ENCODE measurements around the gene SH3PXD2A.

DNA sequence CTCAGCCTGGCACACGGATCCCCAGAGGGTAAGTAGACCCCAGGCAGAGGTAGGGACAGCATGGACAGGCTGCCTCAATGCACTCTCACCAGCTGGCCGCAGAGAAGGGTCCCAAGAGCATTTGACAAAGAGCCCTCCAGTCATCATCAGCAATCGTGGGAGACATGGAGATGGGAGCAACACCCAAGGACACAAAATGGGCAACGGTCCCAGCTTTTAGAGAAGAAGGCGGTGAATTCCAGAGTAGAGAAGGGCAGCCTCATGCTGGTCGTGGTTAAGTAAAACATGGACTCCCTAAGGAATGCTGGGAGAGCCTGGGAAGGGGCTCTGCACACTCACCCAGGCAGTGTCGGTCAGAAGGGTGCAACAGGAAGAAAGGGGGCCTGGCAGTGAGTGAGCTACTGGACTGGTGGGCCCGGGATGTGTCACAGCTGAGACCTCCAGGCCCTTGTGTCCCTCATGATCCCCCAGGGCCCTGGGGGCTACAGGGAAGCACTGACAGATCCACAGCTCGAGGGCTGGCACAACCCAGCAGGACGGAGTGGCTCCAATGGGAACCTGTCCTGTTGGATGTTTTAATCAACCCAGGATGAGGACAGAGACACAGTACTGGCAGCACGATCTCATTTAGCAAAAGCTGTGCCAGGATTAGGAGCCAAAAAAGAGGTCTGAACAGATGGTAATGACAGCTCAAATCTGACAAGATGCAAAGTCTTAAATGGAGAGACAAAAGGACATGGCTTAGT, 214.8 kb downstream of the SH3PXD2A start:
- no peak for TF ChIP-seq POLR2A (IDR thresholded peaks at IDR 0.05; ENCODE audit: low read length)
- no peak for TF ChIP-seq GATA1 (IDR thresholded peaks at IDR 0.05; ENCODE audit: low read depth, low read length)
